H9 (cell line): ENCODE measurements around the gene HSP90B1. TPM values are rescaled to one million over a fixed set of nuclear protein-coding genes. Genes with fewer than 3 reads are reported as not detected.

Experiments
- DNase-seq: peaks from one replicate; pipeline ENCODE4 v3.0.0-alpha.2; 2017
- H2AFZ ChIP-seq: one replicate; pipeline ENCODE4 v1.6.1; 2013; ENCODE audit warnings: mild to moderate bottlenecking, low read length, control low read depth, moderate library complexity
- H2AK5ac ChIP-seq: 2 replicates; pipeline ENCODE4 v1.6.1; 2013; ENCODE audit warnings: low read length, control low read depth, mixed read lengths; ENCODE audit not compliant: insufficient read length
- H2BK120ac ChIP-seq: one replicate; pipeline ENCODE4 v1.6.1; 2013; ENCODE audit warnings: low read depth, mild to moderate bottlenecking, low read length, control low read depth, inconsistent platforms; ENCODE audit not compliant: poor library complexity, severe bottlenecking
- H2BK12ac ChIP-seq: 2 replicates; pipeline ENCODE4 v1.6.1; 2013; ENCODE audit warnings: low read length, control low read depth, mixed read lengths, low read depth; ENCODE audit not compliant: insufficient read length
- H2BK15ac ChIP-seq: 2 replicates; pipeline ENCODE4 v1.6.1; 2013; ENCODE audit warnings: low read depth, low read length, control low read depth
- H2BK20ac ChIP-seq: one replicate; pipeline ENCODE4 v1.6.1; 2013; ENCODE audit warnings: low read depth, mild to moderate bottlenecking, low read length, control low read depth, inconsistent platforms; ENCODE audit not compliant: poor library complexity, severe bottlenecking
- H2BK5ac ChIP-seq: 2 replicates; pipeline ENCODE4 v1.6.1; 2013; ENCODE audit warnings: low read length, control low read depth, mixed read lengths; ENCODE audit not compliant: insufficient read length
- H3K14ac ChIP-seq: 2 replicates; pipeline ENCODE4 v1.6.1; 2013; ENCODE audit warnings: low read length, control low read depth; ENCODE audit not compliant: insufficient read depth
- H3K18ac ChIP-seq: 2 replicates; pipeline ENCODE4 v1.6.1; 2013; ENCODE audit warnings: low read depth, mild to moderate bottlenecking, mixed read lengths, low read length, control low read depth; ENCODE audit not compliant: insufficient read length
- H3K23ac ChIP-seq: 2 replicates; pipeline ENCODE4 v1.6.1; 2013; ENCODE audit warnings: low read length, control low read depth, mixed read lengths, low read depth; ENCODE audit not compliant: insufficient read length
- H3K23me2 ChIP-seq: 2 replicates; pipeline ENCODE4 v1.6.1; 2013; ENCODE audit warnings: low read depth, mild to moderate bottlenecking, mixed read lengths, low read length, control low read depth; ENCODE audit not compliant: insufficient read length, poor library complexity, severe bottlenecking
- H3K27ac ChIP-seq: 2 replicates; pipeline ENCODE4 v1.5.1; 2013; ENCODE audit warnings: low read length, control low read depth, mixed read lengths, low read depth; ENCODE audit not compliant: insufficient read length
- H3K27me3 ChIP-seq: 2 replicates; pipeline ENCODE4 v1.6.1; 2013; ENCODE audit warnings: low read length, control low read depth, inconsistent platforms; ENCODE audit not compliant: insufficient read depth
- H3K4ac ChIP-seq: 2 replicates; pipeline ENCODE4 v1.6.1; 2013; ENCODE audit warnings: low read depth, mild to moderate bottlenecking, control low read depth, inconsistent platforms, low read length, moderate library complexity
- H3K4me1 ChIP-seq: 2 replicates; pipeline ENCODE4 v1.6.1; 2013; ENCODE audit warnings: low read length, control low read depth, inconsistent platforms; ENCODE audit not compliant: insufficient read depth
- H3K4me2 ChIP-seq: 2 replicates; pipeline ENCODE4 v1.6.1; 2013; ENCODE audit warnings: low read length, control low read depth, mixed read lengths; ENCODE audit not compliant: insufficient read length, insufficient read depth
- H3K56ac ChIP-seq: 2 replicates; pipeline ENCODE4 v1.6.1; 2013; ENCODE audit warnings: low read depth, mild to moderate bottlenecking, mixed read lengths, low read length, control low read depth; ENCODE audit not compliant: insufficient read length
- H3K79me1 ChIP-seq: 2 replicates; pipeline ENCODE4 v1.6.1; 2013; ENCODE audit warnings: low read depth, mild to moderate bottlenecking, moderate library complexity, low read length, control low read depth, inconsistent platforms; ENCODE audit not compliant: insufficient read depth, poor library complexity, severe bottlenecking
- H3K79me2 ChIP-seq: 2 replicates; pipeline ENCODE4 v1.6.1; 2013; ENCODE audit warnings: low read length, control low read depth, inconsistent platforms; ENCODE audit not compliant: insufficient read depth
- H3K9ac ChIP-seq: 2 replicates; pipeline ENCODE4 v1.6.1; 2013; ENCODE audit warnings: low read length, control low read depth, mixed read lengths; ENCODE audit not compliant: insufficient read length; ENCODE audit errors: extremely low read depth
- H3K9me3 ChIP-seq: one replicate; pipeline ENCODE4 v1.6.1; 2013; ENCODE audit warnings: low read depth, low read length, inconsistent platforms; ENCODE audit not compliant: control insufficient read depth
- H3T11ph ChIP-seq: one replicate; pipeline ENCODE4 v1.6.1; 2013; ENCODE audit warnings: mild to moderate bottlenecking, low read length, control low read depth, inconsistent platforms
- H4K20me1 ChIP-seq: one replicate; pipeline ENCODE4 v1.6.1; 2013; ENCODE audit not compliant: control insufficient read depth, insufficient read length, insufficient read depth
- H4K5ac ChIP-seq: 2 replicates; pipeline ENCODE4 v1.6.1; 2013; ENCODE audit warnings: low read depth, mild to moderate bottlenecking, mixed read lengths, low read length, control low read depth; ENCODE audit not compliant: insufficient read length
- H4K8ac ChIP-seq: replicated peaks from 2 replicates; pipeline ENCODE4 v1.6.1; 2013; ENCODE audit warnings: low read length, control low read depth, mixed read lengths, low read depth; ENCODE audit not compliant: insufficient read length
- H4K91ac ChIP-seq: 2 replicates; pipeline ENCODE4 v1.6.1; 2013; ENCODE audit warnings: low read depth, mild to moderate bottlenecking, moderate library complexity, mixed read lengths, low read length, control low read depth; ENCODE audit not compliant: insufficient read length
- H3K27ac Mint-ChIP-seq, 3 experiments: 2 replicates in 2 of 3; 3 replicates in 1 of 3; pipeline ENCODE4 v1.8.0; 2020 to 2021; ENCODE audit warnings: mixed read lengths in 3 of 3, mild to moderate bottlenecking in 1 of 3, moderate library complexity in 1 of 3
- H3K27me3 Mint-ChIP-seq: 2 replicates; pipeline ENCODE4 v1.8.0; 2021; ENCODE audit warnings: low read depth, mild to moderate bottlenecking, moderate library complexity, mixed read lengths
- H3K36me3 Mint-ChIP-seq, 3 experiments: 2 replicates in 2 of 3; 3 replicates in 1 of 3; pipeline ENCODE4 v1.8.0; 2020 to 2021; ENCODE audit warnings: low read depth in 3 of 3, mixed read lengths in 3 of 3; ENCODE audit not compliant: insufficient read depth in 1 of 3
- H3K4me1 Mint-ChIP-seq, 2 experiments: 2 replicates each; pipeline ENCODE4 v1.8.0; 2020; ENCODE audit warnings: mixed read lengths in 2 of 2
- H3K4me3 Mint-ChIP-seq, 2 experiments: 2 replicates in 1 of 2; 3 replicates in 1 of 2; pipeline ENCODE4 v1.8.0; 2020 to 2021; ENCODE audit warnings: mild to moderate bottlenecking in 2 of 2, mixed read lengths in 2 of 2, moderate library complexity in 1 of 2
- H3K9me3 Mint-ChIP-seq, 2 experiments: 2 replicates in 1 of 2; 3 replicates in 1 of 2; pipeline ENCODE4 v1.8.0; 2020; ENCODE audit warnings: mild to moderate bottlenecking in 2 of 2, mixed read lengths in 2 of 2, moderate library complexity in 1 of 2
- WGBS: extraction: QIAGEN DNeasy Blood & Tissue Kit; methylation state at CpG from one replicate; pipeline ENCODE4 v1.1.7; 2013; ENCODE audit warnings: missing lambda C conversion rate, low lambda C conversion rate, mixed read lengths; ENCODE audit not compliant: insufficient read length; ENCODE audit errors: extremely low coverage; 5-methylcytosine and 5-hydroxymethylcytosine counted together
- total RNA-seq: library from RNA; stranded (reverse); gene quantifications from 2 replicates; pipeline ENCODE4 v1.2.1, GENCODE V29; 2021
- TF ChIP-seq, protein P1 (sequence below): fragments of 200-600 bp; sonication (generic); conservative IDR thresholded peaks from 3 replicates; pipeline ENCODE4 v1.8.0; 2021; ENCODE audit warnings: antibody characterized with exemption, mild to moderate bottlenecking

HSP90B1 gene
- total RNA-seq, 1 experiment from 2014 or later: 737 TPM

DNA sequence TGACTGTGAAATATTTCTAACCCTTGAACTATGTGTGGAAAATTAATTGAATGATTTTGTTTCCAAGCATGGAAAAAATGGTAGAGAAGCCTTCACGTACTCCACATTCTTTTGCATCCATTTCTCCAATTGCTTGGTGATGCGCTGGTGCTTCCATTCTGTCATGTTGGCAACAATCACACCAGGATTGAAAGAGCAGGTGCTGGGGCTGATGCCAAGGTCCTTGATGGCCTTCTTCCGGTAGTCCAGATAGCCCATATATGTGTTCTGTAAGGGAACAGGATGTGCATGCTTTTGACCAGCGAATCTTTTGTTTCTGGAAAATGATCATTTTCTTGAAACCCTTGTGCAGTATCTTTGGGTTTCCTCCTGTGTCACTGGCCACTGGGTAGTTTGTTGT is 64.0 kb downstream of the HSP90B1 start:
- Histone ChIP-seq H3K9me3 (no peaks in the 10 kb centered on the region), H3K18ac (no peak overlapping the region), H3K4me1 (no peaks in the 10 kb centered on the region), H4K91ac (no peak overlapping the region), H2AK5ac (no peak overlapping the region), H3K4ac (no peak overlapping the region), H3K9ac (no peak overlapping the region), H3K79me1 (no peaks in the 10 kb centered on the region), H3K27ac (no peak overlapping the region), H2BK15ac (no peak overlapping the region), H2BK20ac (no peak overlapping the region), H3K79me2 (no peaks in the 10 kb centered on the region), H3K56ac (no peak overlapping the region), H3K4me2 (no peak overlapping the region), H3K14ac (no peak overlapping the region), H4K5ac (no peak overlapping the region), H3K23me2 (no peaks in the 10 kb centered on the region), H2BK120ac (no peak overlapping the region), H4K8ac (no peak overlapping the region), H2BK12ac (no peak overlapping the region), H3T11ph (no peak overlapping the region), H2AFZ (no peak overlapping the region), H4K20me1 (no peaks in the 10 kb centered on the region), H3K27me3 (no peaks in the 10 kb centered on the region), H3K23ac (no peak overlapping the region), H2BK5ac (no peak overlapping the region)
- Mint-ChIP-seq H3K27ac (no peak overlapping the region), H3K4me1 (no peaks in the 10 kb centered on the region), H3K36me3 (peaks cover 0 to 1% (median 0%) of the 10 kb centered on the region in 3 experiments; a peak in 1 of 7 replicates), H3K27me3 (no peaks in the 10 kb centered on the region), H3K9me3 (no peaks in the 10 kb centered on the region), H3K4me3 (no peak overlapping the region)
- no CpG with 5 or more reads among the region's 4 CpGs for WGBS
- TF ChIP-seq, protein P1, sequence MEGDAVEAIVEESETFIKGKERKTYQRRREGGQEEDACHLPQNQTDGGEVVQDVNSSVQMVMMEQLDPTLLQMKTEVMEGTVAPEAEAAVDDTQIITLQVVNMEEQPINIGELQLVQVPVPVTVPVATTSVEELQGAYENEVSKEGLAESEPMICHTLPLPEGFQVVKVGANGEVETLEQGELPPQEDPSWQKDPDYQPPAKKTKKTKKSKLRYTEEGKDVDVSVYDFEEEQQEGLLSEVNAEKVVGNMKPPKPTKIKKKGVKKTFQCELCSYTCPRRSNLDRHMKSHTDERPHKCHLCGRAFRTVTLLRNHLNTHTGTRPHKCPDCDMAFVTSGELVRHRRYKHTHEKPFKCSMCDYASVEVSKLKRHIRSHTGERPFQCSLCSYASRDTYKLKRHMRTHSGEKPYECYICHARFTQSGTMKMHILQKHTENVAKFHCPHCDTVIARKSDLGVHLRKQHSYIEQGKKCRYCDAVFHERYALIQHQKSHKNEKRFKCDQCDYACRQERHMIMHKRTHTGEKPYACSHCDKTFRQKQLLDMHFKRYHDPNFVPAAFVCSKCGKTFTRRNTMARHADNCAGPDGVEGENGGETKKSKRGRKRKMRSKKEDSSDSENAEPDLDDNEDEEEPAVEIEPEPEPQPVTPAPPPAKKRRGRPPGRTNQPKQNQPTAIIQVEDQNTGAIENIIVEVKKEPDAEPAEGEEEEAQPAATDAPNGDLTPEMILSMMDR: no peak
- no peak for DNase-seq
